Colon (tissue), 2 donors: ENCODE results near the gene GRIK2.
"Not testable (repeated sequence)": the region's sequence is repeated elsewhere in the genome, so short reads cannot be mapped to it uniquely, and the experiment has no call there.

Source experiments
- FAIRE-seq: peaks from 2 replicates; lab custom pipeline; 2012; peaks lifted over from hg19 to GRCh38; lab: Jason Lieb, UNC
- donor health status: control.
- donor health status: control.

Gene GRIK2

GRCh38 chr6:101633081-101633480 is 239.6 kb downstream of the GRIK2 start:
- FAIRE-seq = no peak

GRCh38 chr6:101638865-101639264 is 245.4 kb downstream of the GRIK2 start:
- not testable (repeated sequence) for FAIRE-seq

GRCh38 chr6:101640131-101640530 is 246.6 kb downstream of the GRIK2 start:
- no peak for FAIRE-seq

- no peak for FAIRE-seq
Observed at GRCh38 chr6:101645770-101646169, 252.3 kb downstream of the GRIK2 start.

GRCh38 chr6:101650402-101651100 is 257.0 kb downstream of the GRIK2 start:
- no peak for FAIRE-seq

- FAIRE-seq = no peak
Observed at GRCh38 chr6:101652079-101652478, 258.6 kb downstream of the GRIK2 start.

GRCh38 chr6:101655109-101655508 is 261.6 kb downstream of the GRIK2 start:
- no peak for FAIRE-seq

GRCh38 chr6:101662111-101662897 is 268.8 kb downstream of the GRIK2 start:
- FAIRE-seq = no peak

- FAIRE-seq = no peak
Observed at GRCh38 chr6:101663100-101663499, 269.6 kb downstream of the GRIK2 start.

GRCh38 chr6:101666256-101666655 is 272.7 kb downstream of the GRIK2 start:
- no peak for FAIRE-seq

- FAIRE-seq = no peak
Observed at GRCh38 chr6:101668496-101669030, 275.1 kb downstream of the GRIK2 start.

GRCh38 chr6:101676187-101676586 is 282.7 kb downstream of the GRIK2 start:
- FAIRE-seq = no peak

- no peak for FAIRE-seq
Observed at GRCh38 chr6:101682937-101683336, 289.4 kb downstream of the GRIK2 start.

- no peak for FAIRE-seq
Observed at GRCh38 chr6:101683884-101684283, 290.4 kb downstream of the GRIK2 start.

- FAIRE-seq = no peak
Observed at GRCh38 chr6:101686653-101687052, 293.1 kb downstream of the GRIK2 start.

- no peak for FAIRE-seq
Observed at GRCh38 chr6:101689156-101689555, 295.6 kb downstream of the GRIK2 start.

- no peak for FAIRE-seq
Observed at GRCh38 chr6:101689695-101690094, 296.2 kb downstream of the GRIK2 start.

GRCh38 chr6:101700655-101701054 is 307.1 kb downstream of the GRIK2 start:
- no peak for FAIRE-seq

GRCh38 chr6:101703311-101703710 is 309.8 kb downstream of the GRIK2 start:
- no peak for FAIRE-seq

GRCh38 chr6:101705866-101706265 is 312.4 kb downstream of the GRIK2 start:
- no peak for FAIRE-seq

GRCh38 chr6:101706576-101706975 is 313.1 kb downstream of the GRIK2 start:
- FAIRE-seq = no peak

GRCh38 chr6:101711518-101711917 is 318.0 kb downstream of the GRIK2 start:
- no peak for FAIRE-seq

GRCh38 chr6:101716387-101716786 is 322.9 kb downstream of the GRIK2 start:
- no peak for FAIRE-seq
